Tibial nerve (tissue), 4 donors: Measurements from ENCODE around the gene NSG2. TPM values are rescaled to one million over a fixed set of nuclear protein-coding genes. Genes with fewer than 3 reads are reported as not detected.

Experiments used
- DNase-seq, 2 donors: peaks; one replicate each; pipeline ENCODE4 v3.0.0-alpha.2; 2019; ENCODE audit warnings: low spot score in 2 of 2
- H3K27ac ChIP-seq, 4 donors: fragments of 200-600 bp; sonication (generic) in 3 of 4; one replicate each; pipeline ENCODE4 v1.5.1; 2017 to 2019; ENCODE audit warnings: mild to moderate bottlenecking in 1 of 4
- H3K27me3 ChIP-seq, 2 donors: fragments of 200-600 bp; sonication (generic) in 1 of 2; one replicate each; pipeline versions ENCODE4 v1.5.1 to v1.6.0; 2017 to 2019
- H3K36me3 ChIP-seq, 3 donors: fragments of 200-600 bp; sonication (generic); one replicate each; pipeline ENCODE4 v1.5.1; 2018 to 2019
- H3K4me1 ChIP-seq, 4 donors: fragments of 200-600 bp; sonication (generic) in 3 of 4; one replicate each; pipeline ENCODE4 v1.5.1; 2017 to 2019
- H3K4me3 ChIP-seq, 4 donors: fragments of 200-600 bp; sonication (generic) in 3 of 4; one replicate each; pipeline ENCODE4 v1.5.1; 2017 to 2019; ENCODE audit warnings: mild to moderate bottlenecking in 1 of 4, moderate library complexity in 1 of 4
- H3K9me3 ChIP-seq, 4 donors: fragments of 200-600 bp; sonication (generic) in 3 of 4; one replicate each; pipeline ENCODE4 v1.5.1; 2017 to 2019
- CTCF ChIP-seq, 5 experiments: fragments of 200-600 bp in 3 of 5; fragments of 450-650 bp in 2 of 5; sonication (generic) in 3 of 5; IDR thresholded peaks; one replicate each; pipeline ENCODE4 v1.5.1; 2016 to 2019; ENCODE audit warnings: antibody characterized with exemption in 5 of 5, mild to moderate bottlenecking in 3 of 5, moderate library complexity in 2 of 5
- EP300 ChIP-seq, 2 donors: sonication (generic); formaldehyde crosslinking; IDR thresholded peaks; one replicate each; pipeline ENCODE4 v1.6.1; 2017; ENCODE audit warnings: antibody characterized with exemption in 2 of 2, mild to moderate bottlenecking in 1 of 2
- POLR2A ChIP-seq, 2 donors: fragments of 450-650 bp; IDR thresholded peaks; one replicate each; pipeline ENCODE4 v1.6.1; 2017; ENCODE audit warnings: antibody characterized with exemption in 2 of 2, mild to moderate bottlenecking in 2 of 2, moderate library complexity in 2 of 2
- WGBS, 2 donors: methylation state at CpG; one replicate each; pipeline ENCODE4 v1.1.5; 2018; 5-methylcytosine and 5-hydroxymethylcytosine counted together
- total RNA-seq, 4 donors: library from RNA; depleted of rRNA; stranded (reverse); fragments of >200 nt; gene quantifications; one replicate each; pipeline ENCODE4 v1.1.0, GENCODE V29; 2016

NSG2 gene
- total RNA-seq, 4 donors from 2014 or later, result not detected

- no peak overlapping the region for H3K4me3 ChIP-seq
- H3K36me3 ChIP-seq, result no peaks in the 10 kb centered on the region
- no peak overlapping the region for H3K27ac ChIP-seq
- TF ChIP-seq EP300 (IDR thresholded peaks at IDR 0.05), result no peak
- no peak for TF ChIP-seq CTCF (IDR thresholded peaks at IDR 0.05)
- TF ChIP-seq POLR2A (IDR thresholded peaks at IDR 0.05), result no peak
- no peaks in the 10 kb centered on the region for H3K27me3 ChIP-seq
- H3K9me3 ChIP-seq, result peaks cover 0 to 18% (median 2%) of the 10 kb centered on the region in 4 donors
- no peaks in the 10 kb centered on the region for H3K4me1 ChIP-seq
- DNase-seq, result no peak
- WGBS, 2 donors, result 33 to 49% methylated on average over 3 of the region's 3 CpGs
These were observed 110.2 kb downstream of the NSG2 start for GRCh38 chr5:174155706-174156105.

GRCh38 chr5:174157048-174157447 lies 111.5 kb downstream of the NSG2 start:
- Histone ChIP-seq H3K36me3 (no peaks in the 10 kb centered on the region), H3K4me1 (no peaks in the 10 kb centered on the region), H3K27ac (no peak overlapping the region), H3K4me3 (no peak overlapping the region), H3K27me3 (no peaks in the 10 kb centered on the region), H3K9me3 (peaks cover 0 to 18% (median 2%) of the 10 kb centered on the region in 4 donors)
- no peak for DNase-seq
- TF ChIP-seq EP300 (IDR thresholded peaks at IDR 0.05) (no peak), CTCF (IDR thresholded peaks at IDR 0.05) (no peak), POLR2A (IDR thresholded peaks at IDR 0.05) (no peak)
- WGBS, 2 donors, result 57 to 62% methylated on average over 5 of the region's 5 CpGs

Other genes starting within 250 kb of the NSG2 start
- gene CPEB4, start 157.4 kb upstream of the NSG2 start, total RNA-seq, result 10 to 100 TPM; 20.1 to 26.6 (median 24.2) TPM
- gene C5orf47, start 56.5 kb upstream of the NSG2 start, total RNA-seq, result not detected